ENCODE measurements around the gene LTBP2. TPM values are rescaled to one million over a fixed set of nuclear protein-coding genes. Genes with fewer than 3 reads are reported as not detected.

The LTBP2 gene
- total RNA-seq, 1 experiment from 2014 or later = 1.5 TPM

DNA sequence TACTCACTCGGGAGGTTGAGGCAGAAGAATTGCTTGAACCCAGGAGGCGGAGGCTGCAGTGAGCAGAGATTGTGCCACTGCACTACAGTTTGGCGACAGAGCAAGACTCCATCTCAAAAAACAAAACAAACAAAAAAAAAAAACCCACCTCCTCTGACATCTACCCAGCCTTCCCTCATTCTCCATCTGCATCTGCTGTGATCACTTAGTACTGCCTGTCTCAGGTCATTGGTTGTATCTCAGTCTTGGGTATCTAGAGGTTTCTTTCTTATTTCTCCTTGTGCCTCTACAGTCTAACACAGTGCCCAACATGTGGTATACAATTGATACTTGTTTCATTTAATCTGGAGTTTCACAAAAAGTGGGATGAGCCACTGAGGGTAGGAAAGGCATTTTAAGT is 5.3 kb downstream of the LTBP2 start:
- no TSS peak for BruUV-seq (replicated peaks)
- no peak for TF ChIP-seq SIN3A (IDR thresholded peaks at IDR 0.05; ENCODE audit: low read depth)
- TF ChIP-seq EGR1 (IDR thresholded peaks at IDR 0.05; ENCODE audit: low read depth) = no peak
- no peak for TF ChIP-seq POLR2AphosphoS5 (IDR thresholded peaks at IDR 0.05; ENCODE audit: low read depth, low read length)
- no peak for TF ChIP-seq EZH2 (IDR thresholded peaks at IDR 0.05)
- no peak for TF ChIP-seq POLR2A (IDR thresholded peaks at IDR 0.05; ENCODE audit: borderline replicate concordance, extremely low read depth, insufficient read depth, insufficient read length)
- no peak for TF ChIP-seq SP1 (IDR thresholded peaks at IDR 0.05; ENCODE audit: low read depth)
- TF ChIP-seq YY1 (IDR thresholded peaks at IDR 0.05; ENCODE audit: extremely low read depth, insufficient replicate concordance, low read depth, low read length) = no peak
- TF ChIP-seq FOSL1 (IDR thresholded peaks at IDR 0.05; ENCODE audit: low read depth) = no peak
- no peak for TF ChIP-seq JUND (IDR thresholded peaks at IDR 0.05)
- TF ChIP-seq EZH2phosphoT487 (IDR thresholded peaks at IDR 0.05; ENCODE audit: borderline replicate concordance) = no peak
- TF ChIP-seq ZNF274 (IDR thresholded peaks at IDR 0.05; ENCODE audit: low read depth, low read length) = no peak
- TF ChIP-seq ELF1 (IDR thresholded peaks at IDR 0.05; ENCODE audit: borderline replicate concordance, low read depth) = no peak
- TF ChIP-seq, protein P1, sequence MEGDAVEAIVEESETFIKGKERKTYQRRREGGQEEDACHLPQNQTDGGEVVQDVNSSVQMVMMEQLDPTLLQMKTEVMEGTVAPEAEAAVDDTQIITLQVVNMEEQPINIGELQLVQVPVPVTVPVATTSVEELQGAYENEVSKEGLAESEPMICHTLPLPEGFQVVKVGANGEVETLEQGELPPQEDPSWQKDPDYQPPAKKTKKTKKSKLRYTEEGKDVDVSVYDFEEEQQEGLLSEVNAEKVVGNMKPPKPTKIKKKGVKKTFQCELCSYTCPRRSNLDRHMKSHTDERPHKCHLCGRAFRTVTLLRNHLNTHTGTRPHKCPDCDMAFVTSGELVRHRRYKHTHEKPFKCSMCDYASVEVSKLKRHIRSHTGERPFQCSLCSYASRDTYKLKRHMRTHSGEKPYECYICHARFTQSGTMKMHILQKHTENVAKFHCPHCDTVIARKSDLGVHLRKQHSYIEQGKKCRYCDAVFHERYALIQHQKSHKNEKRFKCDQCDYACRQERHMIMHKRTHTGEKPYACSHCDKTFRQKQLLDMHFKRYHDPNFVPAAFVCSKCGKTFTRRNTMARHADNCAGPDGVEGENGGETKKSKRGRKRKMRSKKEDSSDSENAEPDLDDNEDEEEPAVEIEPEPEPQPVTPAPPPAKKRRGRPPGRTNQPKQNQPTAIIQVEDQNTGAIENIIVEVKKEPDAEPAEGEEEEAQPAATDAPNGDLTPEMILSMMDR (IDR thresholded peaks at IDR 0.05 in 2 of 3, conservative IDR thresholded peaks at IDR 0.05 in 1 of 3; ENCODE audit: borderline replicate concordance in 1 of 3, insufficient read depth in 1 of 3, low read depth in 2 of 3, low read length in 2 of 3) = no peak
- TF ChIP-seq RAD21 (IDR thresholded peaks at IDR 0.05; ENCODE audit: low read depth) = no peak
- TF ChIP-seq ZFX (IDR thresholded peaks at IDR 0.05) = no peak
- TF ChIP-seq CBX3 (IDR thresholded peaks at IDR 0.05; ENCODE audit: low read depth) = no peak
- TF ChIP-seq TCF7L2 (IDR thresholded peaks at IDR 0.05; ENCODE audit: borderline replicate concordance, extremely low read depth, insufficient read depth, insufficient read length) = no peak
- TF ChIP-seq, protein P2, sequence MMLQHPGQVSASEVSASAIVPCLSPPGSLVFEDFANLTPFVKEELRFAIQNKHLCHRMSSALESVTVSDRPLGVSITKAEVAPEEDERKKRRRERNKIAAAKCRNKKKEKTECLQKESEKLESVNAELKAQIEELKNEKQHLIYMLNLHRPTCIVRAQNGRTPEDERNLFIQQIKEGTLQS (IDR thresholded peaks at IDR 0.05) = no peak
- TF ChIP-seq, protein P3, sequence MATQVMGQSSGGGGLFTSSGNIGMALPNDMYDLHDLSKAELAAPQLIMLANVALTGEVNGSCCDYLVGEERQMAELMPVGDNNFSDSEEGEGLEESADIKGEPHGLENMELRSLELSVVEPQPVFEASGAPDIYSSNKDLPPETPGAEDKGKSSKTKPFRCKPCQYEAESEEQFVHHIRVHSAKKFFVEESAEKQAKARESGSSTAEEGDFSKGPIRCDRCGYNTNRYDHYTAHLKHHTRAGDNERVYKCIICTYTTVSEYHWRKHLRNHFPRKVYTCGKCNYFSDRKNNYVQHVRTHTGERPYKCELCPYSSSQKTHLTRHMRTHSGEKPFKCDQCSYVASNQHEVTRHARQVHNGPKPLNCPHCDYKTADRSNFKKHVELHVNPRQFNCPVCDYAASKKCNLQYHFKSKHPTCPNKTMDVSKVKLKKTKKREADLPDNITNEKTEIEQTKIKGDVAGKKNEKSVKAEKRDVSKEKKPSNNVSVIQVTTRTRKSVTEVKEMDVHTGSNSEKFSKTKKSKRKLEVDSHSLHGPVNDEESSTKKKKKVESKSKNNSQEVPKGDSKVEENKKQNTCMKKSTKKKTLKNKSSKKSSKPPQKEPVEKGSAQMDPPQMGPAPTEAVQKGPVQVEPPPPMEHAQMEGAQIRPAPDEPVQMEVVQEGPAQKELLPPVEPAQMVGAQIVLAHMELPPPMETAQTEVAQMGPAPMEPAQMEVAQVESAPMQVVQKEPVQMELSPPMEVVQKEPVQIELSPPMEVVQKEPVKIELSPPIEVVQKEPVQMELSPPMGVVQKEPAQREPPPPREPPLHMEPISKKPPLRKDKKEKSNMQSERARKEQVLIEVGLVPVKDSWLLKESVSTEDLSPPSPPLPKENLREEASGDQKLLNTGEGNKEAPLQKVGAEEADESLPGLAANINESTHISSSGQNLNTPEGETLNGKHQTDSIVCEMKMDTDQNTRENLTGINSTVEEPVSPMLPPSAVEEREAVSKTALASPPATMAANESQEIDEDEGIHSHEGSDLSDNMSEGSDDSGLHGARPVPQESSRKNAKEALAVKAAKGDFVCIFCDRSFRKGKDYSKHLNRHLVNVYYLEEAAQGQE (IDR thresholded peaks at IDR 0.05; ENCODE audit: low read depth) = no peak
- TF ChIP-seq, protein P4, sequence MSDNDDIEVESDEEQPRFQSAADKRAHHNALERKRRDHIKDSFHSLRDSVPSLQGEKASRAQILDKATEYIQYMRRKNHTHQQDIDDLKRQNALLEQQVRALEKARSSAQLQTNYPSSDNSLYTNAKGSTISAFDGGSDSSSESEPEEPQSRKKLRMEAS (IDR thresholded peaks at IDR 0.05) = no peak
- Histone ChIP-seq H3K4me3 (replicated peaks in 1 of 2; ENCODE audit: low read depth in 1 of 2, low read length in 2 of 2) (no peak overlapping the region), H3K27ac (ENCODE audit: low read depth, low read length) (no peak overlapping the region), H3K4me1 (ENCODE audit: control insufficient read depth in 1 of 2, insufficient read depth in 2 of 2, low read length in 2 of 2) (peaks cover 0 to 5% of the 10 kb centered on the region in 2 experiments; a peak in 1 of 4 replicates), H3K9ac (ENCODE audit: low read length) (no peak overlapping the region), H4K20me1 (ENCODE audit: insufficient read depth) (no peaks in the 10 kb centered on the region), H3K9me2 (ENCODE audit: insufficient read depth) (no peaks in the 10 kb centered on the region), H3K79me2 (ENCODE audit: insufficient read depth, low read length) (no peaks in the 10 kb centered on the region), H3K27me3 (ENCODE audit: insufficient read depth, low read length) (no peaks in the 10 kb centered on the region), H3K4me2 (ENCODE audit: low read length) (no peak overlapping the region), H2AFZ (ENCODE audit: low read depth, low read length, poor library complexity, severe bottlenecking) (no peak overlapping the region), H3K9me3 (ENCODE audit: control insufficient read depth in 1 of 2, insufficient read depth in 1 of 2, low read depth in 1 of 2, low read length in 2 of 2) (no peaks in the 10 kb centered on the region), H3K36me3 (ENCODE audit: control insufficient read depth in 1 of 2, insufficient read depth in 2 of 2, low read length in 2 of 2) (no peaks in the 10 kb centered on the region)
- intact Hi-C loops (cut with micrococcal nuclease) = no loop called here
- ChIA-PET POLR2A (no interaction called here), RAD21 (ENCODE audit: low non-redundant PET in 1 of 2, low total read pairs in 2 of 2, uncharacterized antibody in 2 of 2, unreplicated experiment in 2 of 2) (no interaction called here), CTCF (no interaction called here)
- DNase-seq (ENCODE audit: low read depth, low spot score) = no peak
- no peak for ATAC-seq
